Cerebellar nuclear complex (tissue), 1 donor: ENCODE data around the gene XK.
"Not testable (repeated sequence)": the region's sequence is repeated elsewhere in the genome, so short reads cannot be mapped to it uniquely, and the experiment has no call there.

ENCODE experiments used
- DNase-seq, 2 experiments: peaks; one replicate each; lab custom pipeline; 2025; lab: John Stamatoyannopoulos, UW

Gene XK

GRCh38 chrX:37754516-37754915 lies 68.9 kb downstream of the XK start:
- no peak for DNase-seq

GRCh38 chrX:37755025-37755424 lies 69.4 kb downstream of the XK start:
- no peak for DNase-seq

- no peak for DNase-seq
Observed at GRCh38 chrX:37757082-37757481, 71.5 kb downstream of the XK start.

- no peak for DNase-seq
Observed at GRCh38 chrX:37759351-37759750, 73.8 kb downstream of the XK start.

- DNase-seq, result no peak
Observed at GRCh38 chrX:37759878-37760418, 74.4 kb downstream of the XK start.

GRCh38 chrX:37763400-37763799 lies 77.8 kb downstream of the XK start:
- no peak for DNase-seq

GRCh38 chrX:37765507-37765906 lies 79.9 kb downstream of the XK start:
- DNase-seq, result no peak

- no peak for DNase-seq
Observed at GRCh38 chrX:37767430-37767829, 81.8 kb downstream of the XK start.

GRCh38 chrX:37768866-37769265 lies 83.3 kb downstream of the XK start:
- not testable (repeated sequence) for DNase-seq

GRCh38 chrX:37776283-37776986 lies 90.8 kb downstream of the XK start:
- no peak for DNase-seq

- DNase-seq, result no peak
Observed at GRCh38 chrX:37776987-37777325, 91.4 kb downstream of the XK start.

- DNase-seq, result no peak
Observed at GRCh38 chrX:37779857-37780256, 94.3 kb downstream of the XK start, which contains the start of gene CYBB. TSS of gene CYBB (plus strand) at chrX:37780059. CDS start at chrX:37780078, 19 bp downstream.

- no peak for DNase-seq
Observed at GRCh38 chrX:37781081-37781480, 95.5 kb downstream of the XK start.
